ENCODE measurements around the gene LAMTOR4.

GRCh38 chr7:100142461-100142860 is 6.3 kb upstream of the LAMTOR4 start:
- no peak for TF ChIP-seq POLR2AphosphoS5 (IDR thresholded peaks at IDR 0.05; ENCODE audit: borderline replicate concordance, low read depth, low read length)
- TF ChIP-seq EZH2 (IDR thresholded peaks at IDR 0.05), result no peak
